Tibial nerve (tissue), 4 donors: ENCODE results near the gene MUC2. TPM values are rescaled to one million over a fixed set of nuclear protein-coding genes. Genes with fewer than 3 reads are reported as not detected.

Source experiments
- DNase-seq, 2 donors: peaks; one replicate each; pipeline ENCODE4 v3.0.0-alpha.2; 2019; ENCODE audit warnings: low spot score in 2 of 2
- H3K27ac ChIP-seq, 4 donors: fragments of 200-600 bp; sonication (generic) in 3 of 4; one replicate each; pipeline ENCODE4 v1.5.1; 2017 to 2019; ENCODE audit warnings: mild to moderate bottlenecking in 1 of 4
- H3K27me3 ChIP-seq, 2 donors: fragments of 200-600 bp; sonication (generic) in 1 of 2; one replicate each; pipeline versions ENCODE4 v1.5.1 to v1.6.0; 2017 to 2019
- H3K36me3 ChIP-seq, 3 donors: fragments of 200-600 bp; sonication (generic); one replicate each; pipeline ENCODE4 v1.5.1; 2018 to 2019
- H3K4me1 ChIP-seq, 4 donors: fragments of 200-600 bp; sonication (generic) in 3 of 4; one replicate each; pipeline ENCODE4 v1.5.1; 2017 to 2019
- H3K4me3 ChIP-seq, 4 donors: fragments of 200-600 bp; sonication (generic) in 3 of 4; one replicate each; pipeline ENCODE4 v1.5.1; 2017 to 2019; ENCODE audit warnings: mild to moderate bottlenecking in 1 of 4, moderate library complexity in 1 of 4
- H3K9me3 ChIP-seq, 4 donors: fragments of 200-600 bp; sonication (generic) in 3 of 4; one replicate each; pipeline ENCODE4 v1.5.1; 2017 to 2019
- EP300 ChIP-seq, 2 donors: sonication (generic); formaldehyde crosslinking; IDR thresholded peaks; one replicate each; pipeline ENCODE4 v1.6.1; 2017; ENCODE audit warnings: antibody characterized with exemption in 2 of 2, mild to moderate bottlenecking in 1 of 2
- POLR2A ChIP-seq, 2 donors: fragments of 450-650 bp; IDR thresholded peaks; one replicate each; pipeline ENCODE4 v1.6.1; 2017; ENCODE audit warnings: antibody characterized with exemption in 2 of 2, mild to moderate bottlenecking in 2 of 2, moderate library complexity in 2 of 2
- WGBS, 2 donors: methylation state at CpG; one replicate each; pipeline ENCODE4 v1.1.5; 2018; 5-methylcytosine and 5-hydroxymethylcytosine counted together
- total RNA-seq, 4 donors: library from RNA; depleted of rRNA; stranded (reverse); fragments of >200 nt; gene quantifications; one replicate each; pipeline ENCODE4 v1.1.0, GENCODE V29; 2016
- TF ChIP-seq, protein P1 (sequence below), 5 experiments: fragments of 200-600 bp in 3 of 5; fragments of 450-650 bp in 2 of 5; sonication (generic) in 3 of 5; IDR thresholded peaks; one replicate each; pipeline ENCODE4 v1.5.1; 2016 to 2019; ENCODE audit warnings: antibody characterized with exemption in 5 of 5, mild to moderate bottlenecking in 3 of 5, moderate library complexity in 2 of 5

Gene MUC2
- total RNA-seq, 4 donors from 2014 or later: not detected

DNA sequence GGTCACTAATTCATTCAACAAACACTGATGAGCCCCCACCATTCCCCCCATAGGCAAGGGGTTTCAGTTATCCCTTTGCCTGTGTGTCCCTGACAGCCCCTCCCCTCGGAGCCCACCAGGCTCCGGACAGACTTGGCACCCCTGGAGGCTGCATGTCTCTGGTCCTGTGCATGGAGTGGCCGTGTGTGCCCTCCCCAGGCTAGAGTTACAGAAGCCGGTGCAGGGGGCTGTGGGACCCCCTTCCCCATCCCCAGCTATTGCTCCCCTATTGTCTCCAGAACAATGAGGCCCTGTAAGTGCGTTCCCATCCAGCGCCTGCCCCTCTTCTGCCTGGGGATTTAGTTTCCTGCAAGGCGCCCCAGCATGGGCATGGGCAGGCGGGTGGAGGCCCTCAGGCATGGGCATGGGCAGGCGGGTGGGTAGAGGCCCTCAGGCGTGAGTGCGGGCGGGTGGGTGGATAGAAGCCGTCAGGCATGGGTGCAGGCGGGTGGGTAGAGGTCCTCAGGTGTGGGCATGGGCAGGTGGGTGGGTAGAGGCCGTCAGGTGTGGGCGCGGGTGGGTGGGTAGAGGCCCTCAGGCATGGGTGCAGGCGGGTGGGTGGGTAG, 1.5 kb downstream of the MUC2 start:
- WGBS, 2 donors: 68 to 69% methylated on average over 12 of the region's 18 CpGs
- Histone ChIP-seq H3K27me3 (peaks cover 0 to 13% of the 10 kb centered on the region in 2 donors), H3K27ac (no peak overlapping the region), H3K4me3 (no peak overlapping the region), H3K4me1 (peaks cover 0 to 14% (median 0%) of the 10 kb centered on the region in 4 donors), H3K36me3 (no peaks in the 10 kb centered on the region), H3K9me3 (no peaks in the 10 kb centered on the region)
- TF ChIP-seq, protein P1, sequence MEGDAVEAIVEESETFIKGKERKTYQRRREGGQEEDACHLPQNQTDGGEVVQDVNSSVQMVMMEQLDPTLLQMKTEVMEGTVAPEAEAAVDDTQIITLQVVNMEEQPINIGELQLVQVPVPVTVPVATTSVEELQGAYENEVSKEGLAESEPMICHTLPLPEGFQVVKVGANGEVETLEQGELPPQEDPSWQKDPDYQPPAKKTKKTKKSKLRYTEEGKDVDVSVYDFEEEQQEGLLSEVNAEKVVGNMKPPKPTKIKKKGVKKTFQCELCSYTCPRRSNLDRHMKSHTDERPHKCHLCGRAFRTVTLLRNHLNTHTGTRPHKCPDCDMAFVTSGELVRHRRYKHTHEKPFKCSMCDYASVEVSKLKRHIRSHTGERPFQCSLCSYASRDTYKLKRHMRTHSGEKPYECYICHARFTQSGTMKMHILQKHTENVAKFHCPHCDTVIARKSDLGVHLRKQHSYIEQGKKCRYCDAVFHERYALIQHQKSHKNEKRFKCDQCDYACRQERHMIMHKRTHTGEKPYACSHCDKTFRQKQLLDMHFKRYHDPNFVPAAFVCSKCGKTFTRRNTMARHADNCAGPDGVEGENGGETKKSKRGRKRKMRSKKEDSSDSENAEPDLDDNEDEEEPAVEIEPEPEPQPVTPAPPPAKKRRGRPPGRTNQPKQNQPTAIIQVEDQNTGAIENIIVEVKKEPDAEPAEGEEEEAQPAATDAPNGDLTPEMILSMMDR (IDR thresholded peaks at IDR 0.05): no peak
- TF ChIP-seq EP300 (IDR thresholded peaks at IDR 0.05) (no peak), POLR2A (IDR thresholded peaks at IDR 0.05) (no peak)
- peak in 1 of 2 donors; percentile 3 for DNase-seq

DNA sequence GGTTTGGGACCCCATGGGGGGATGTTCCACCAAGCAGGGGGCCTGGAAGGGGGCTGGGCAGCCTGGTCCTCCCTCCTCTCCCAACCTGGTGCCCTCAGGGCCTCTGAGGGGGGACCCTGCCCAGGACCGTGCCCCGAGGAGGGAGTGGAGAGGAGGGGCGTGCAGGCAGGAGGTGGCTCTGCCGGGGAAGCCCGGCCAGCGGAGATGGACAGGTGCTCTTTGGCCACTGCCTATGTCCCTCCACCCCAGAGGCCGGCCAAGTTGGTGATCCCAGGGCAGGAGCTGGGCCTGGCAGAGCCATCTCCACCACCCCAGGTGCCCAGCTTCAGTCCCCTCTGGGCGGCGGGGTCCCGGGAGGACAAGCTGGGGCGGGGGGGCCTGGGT, 2.4 kb downstream of the MUC2 start:
- WGBS, 2 donors: 73 to 83% methylated on average over 6 to 7 of the region's 11 CpGs
- no peak for TF ChIP-seq POLR2A (IDR thresholded peaks at IDR 0.05)
- TF ChIP-seq EP300 (IDR thresholded peaks at IDR 0.05): no peak
- Histone ChIP-seq H3K27ac (no peak overlapping the region), H3K9me3 (no peaks in the 10 kb centered on the region), H3K4me3 (no peak overlapping the region), H3K4me1 (peaks cover 0 to 14% (median 0%) of the 10 kb centered on the region in 4 donors), H3K36me3 (no peaks in the 10 kb centered on the region), H3K27me3 (peaks cover 0 to 13% of the 10 kb centered on the region in 2 donors)
- DNase-seq: peak in 1 of 2 donors; percentile 7

DNA sequence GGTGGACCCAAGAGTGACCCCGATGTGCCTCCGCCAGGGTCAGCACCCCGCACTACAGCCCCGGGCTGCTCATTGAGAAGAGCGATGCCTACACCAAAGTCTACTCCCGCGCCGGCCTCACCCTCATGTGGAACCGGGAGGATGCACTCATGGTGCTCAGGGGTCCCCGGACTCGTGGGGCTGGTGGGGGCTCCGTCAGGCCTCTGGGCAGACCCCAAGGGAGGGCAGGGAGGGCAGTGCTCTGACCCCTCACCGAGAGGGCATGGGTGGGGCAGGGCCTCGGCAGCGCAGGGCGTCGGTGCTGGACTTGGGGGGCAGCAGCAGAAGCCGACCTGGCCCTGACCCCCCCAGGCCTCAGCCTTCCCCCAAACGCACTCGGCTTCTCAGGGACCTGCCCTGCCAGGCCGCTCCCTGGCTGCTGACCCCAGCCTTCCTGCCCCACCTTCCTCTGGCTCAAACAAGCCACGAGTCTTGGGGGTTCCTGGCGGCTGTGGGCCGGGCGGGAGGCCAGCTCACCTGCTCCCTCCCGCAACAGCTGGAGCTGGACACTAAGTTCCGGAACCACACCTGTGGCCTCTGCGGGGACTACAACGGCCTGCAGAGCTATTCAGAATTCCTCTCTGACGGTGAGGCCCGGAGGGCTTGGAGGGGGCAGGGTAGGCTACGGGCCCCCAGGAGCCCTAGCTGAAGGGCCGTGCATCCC, 2.9 kb downstream of the MUC2 start:
- Histone ChIP-seq H3K36me3 (no peaks in the 10 kb centered on the region), H3K4me1 (peaks cover 0 to 14% (median 0%) of the 10 kb centered on the region in 4 donors), H3K27me3 (peaks cover 0 to 7% of the 10 kb centered on the region in 2 donors), H3K9me3 (no peaks in the 10 kb centered on the region), H3K27ac (no peak overlapping the region), H3K4me3 (no peak overlapping the region)
- WGBS, 2 donors: 74 to 78% methylated on average over 22 to 26 of the region's 33 CpGs
- no peak for DNase-seq
- TF ChIP-seq, protein P1 (IDR thresholded peaks at IDR 0.05): no peak
- TF ChIP-seq EP300 (IDR thresholded peaks at IDR 0.05): no peak
- no peak for TF ChIP-seq POLR2A (IDR thresholded peaks at IDR 0.05)

DNA sequence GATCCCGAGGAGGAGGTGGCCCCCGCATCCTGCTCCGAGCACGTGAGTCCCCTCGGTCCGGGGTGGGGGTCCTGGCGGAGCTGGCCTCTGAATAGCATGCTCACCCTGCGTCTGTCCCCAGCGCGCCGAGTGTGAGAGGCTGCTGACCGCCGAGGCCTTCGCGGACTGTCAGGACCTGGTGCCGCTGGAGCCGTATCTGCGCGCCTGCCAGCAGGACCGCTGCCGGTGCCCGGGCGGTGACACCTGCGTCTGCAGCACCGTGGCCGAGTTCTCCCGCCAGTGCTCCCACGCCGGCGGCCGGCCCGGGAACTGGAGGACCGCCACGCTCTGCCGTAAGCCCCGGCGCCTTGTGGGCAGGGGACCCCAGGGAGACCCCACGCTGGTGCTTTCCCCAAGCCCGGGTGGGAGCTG, 3.5 kb downstream of the MUC2 start:
- Histone ChIP-seq H3K36me3 (no peaks in the 10 kb centered on the region), H3K4me3 (no peak overlapping the region), H3K9me3 (no peaks in the 10 kb centered on the region), H3K27me3 (peaks cover 0 to 6% of the 10 kb centered on the region in 2 donors), H3K4me1 (peaks cover 0 to 9% (median 0%) of the 10 kb centered on the region in 4 donors), H3K27ac (no peak overlapping the region)
- 83% methylated on average over 28 of the region's 39 CpGs; no CpG with 5 or more reads in 1 of the 2 donors for WGBS, 2 donors
- TF ChIP-seq POLR2A (IDR thresholded peaks at IDR 0.05) (no peak), EP300 (IDR thresholded peaks at IDR 0.05) (no peak)
- TF ChIP-seq, protein P1 (IDR thresholded peaks at IDR 0.05): no peak
- DNase-seq: no peak

DNA sequence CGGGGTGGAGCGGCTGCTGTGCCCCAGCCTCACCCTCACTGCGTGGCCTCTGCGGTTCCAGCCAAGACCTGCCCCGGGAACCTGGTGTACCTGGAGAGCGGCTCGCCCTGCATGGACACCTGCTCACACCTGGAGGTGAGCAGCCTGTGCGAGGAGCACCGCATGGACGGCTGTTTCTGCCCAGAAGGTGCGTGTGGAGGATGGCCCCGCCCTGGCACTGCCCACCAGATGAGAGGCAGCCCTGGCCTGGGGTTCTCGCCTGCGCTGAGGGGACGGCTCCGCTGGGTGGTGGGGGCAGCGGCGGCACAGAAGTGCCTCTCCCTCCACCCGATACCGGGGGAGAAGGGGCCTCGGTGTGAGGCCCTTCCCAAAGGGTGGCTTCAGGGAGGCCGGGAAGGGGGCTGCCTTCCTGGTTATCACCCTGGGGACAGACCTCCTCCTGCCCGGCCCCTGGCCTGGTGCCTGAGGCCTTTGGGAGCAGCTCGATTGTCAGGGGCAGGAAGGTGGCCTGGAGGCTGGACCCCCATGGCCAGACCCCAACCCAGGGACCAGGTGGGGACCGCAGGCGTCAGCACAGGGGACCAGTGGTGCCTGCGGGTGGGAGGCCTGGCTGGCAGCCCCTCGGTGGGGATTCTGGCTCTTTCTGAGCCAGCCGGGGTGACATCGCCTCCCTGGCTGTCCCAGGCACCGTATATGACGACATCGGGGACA, 7.1 kb downstream of the MUC2 start:
- no peaks in the 10 kb centered on the region for H3K27me3 ChIP-seq
- H3K27ac ChIP-seq: no peak overlapping the region
- no peaks in the 10 kb centered on the region for H3K36me3 ChIP-seq
- DNase-seq: peak in 1 of 2 donors; percentile 0
- 68 to 77% methylated on average over 12 to 21 of the region's 33 CpGs for WGBS, 2 donors
- H3K4me1 ChIP-seq: no peaks in the 10 kb centered on the region
- TF ChIP-seq, protein P1 (IDR thresholded peaks at IDR 0.05): no peak
- TF ChIP-seq EP300 (IDR thresholded peaks at IDR 0.05) (no peak), POLR2A (IDR thresholded peaks at IDR 0.05) (no peak)
- H3K9me3 ChIP-seq: no peaks in the 10 kb centered on the region
- H3K4me3 ChIP-seq: no peak overlapping the region
